Endodermal cell (in vitro differentiated cells): ENCODE results near the gene TRPM6. TPM values are rescaled to one million over a fixed set of nuclear protein-coding genes. Genes with fewer than 3 reads are reported as not detected.

Source experiments
- DNase-seq: peaks from one replicate; pipeline ENCODE4 v3.0.0-alpha.2; 2017
- H3K27ac ChIP-seq: 2 replicates; pipeline ENCODE4 v1.5.1; 2013; ENCODE audit warnings: mild to moderate bottlenecking, low read depth, low read length, moderate library complexity
- H3K27me3 ChIP-seq: 2 replicates; pipeline ENCODE4 v1.6.1; 2013; ENCODE audit warnings: mild to moderate bottlenecking, low read length, moderate library complexity; ENCODE audit not compliant: insufficient read depth, control insufficient read depth, poor library complexity, severe bottlenecking
- H3K36me3 ChIP-seq: 2 replicates; pipeline ENCODE4 v1.7.0; 2013; ENCODE audit warnings: mild to moderate bottlenecking, low read length, moderate library complexity; ENCODE audit not compliant: control insufficient read depth, insufficient read depth
- H3K4me1 ChIP-seq: one replicate; pipeline ENCODE4 v1.7.0; 2013; ENCODE audit warnings: low read length; ENCODE audit not compliant: control insufficient read depth, insufficient read depth
- H3K4me3 ChIP-seq: 2 replicates; pipeline ENCODE4 v1.5.1; 2013; ENCODE audit warnings: mild to moderate bottlenecking, low read length, moderate library complexity
- H3K9ac ChIP-seq: 2 replicates; pipeline ENCODE4 v1.6.1; 2013; ENCODE audit warnings: mild to moderate bottlenecking, low read length, moderate library complexity; ENCODE audit not compliant: poor library complexity, severe bottlenecking; ENCODE audit errors: extremely low read depth
- H3K9me3 ChIP-seq: 2 replicates; pipeline ENCODE4 v1.6.1; 2013; ENCODE audit warnings: mild to moderate bottlenecking, low read length, moderate library complexity; ENCODE audit not compliant: control insufficient read depth
- H3K27ac Mint-ChIP-seq: 2 replicates; pipeline ENCODE4 v1.8.0; 2020; ENCODE audit warnings: mixed read lengths
- H3K27me3 Mint-ChIP-seq: 2 replicates; pipeline ENCODE4 v1.8.0; 2021; ENCODE audit warnings: mild to moderate bottlenecking, mixed read lengths; ENCODE audit not compliant: insufficient read depth
- H3K36me3 Mint-ChIP-seq: 2 replicates; pipeline ENCODE4 v1.8.0; 2020; ENCODE audit warnings: low read depth, mixed read lengths
- H3K4me1 Mint-ChIP-seq: 2 replicates; pipeline ENCODE4 v1.8.0; 2020; ENCODE audit warnings: mixed read lengths
- H3K4me3 Mint-ChIP-seq: 2 replicates; pipeline ENCODE4 v1.8.0; 2020; ENCODE audit warnings: mild to moderate bottlenecking, moderate library complexity, mixed read lengths
- H3K9me3 Mint-ChIP-seq: 2 replicates; pipeline ENCODE4 v1.8.0; 2020; ENCODE audit warnings: mild to moderate bottlenecking, mixed read lengths
- WGBS, 2 experiments: methylation state at CpG; one replicate each; pipeline versions ENCODE4 v1.1.5 to v1.1.7; 2013; ENCODE audit warnings: missing lambda C conversion rate in 2 of 2, mixed read lengths in 1 of 2; ENCODE audit not compliant: insufficient coverage in 1 of 2, insufficient read length in 1 of 2; 5-methylcytosine and 5-hydroxymethylcytosine counted together
- total RNA-seq, 2 donors: library from RNA; stranded (reverse); fragmentation: NEBNext Ultra II Directional in 1 of 2; extraction: Animal tissue kit (Norgen Biotek cat#: 25700) in 1 of 2; gene quantifications; 2 replicates in 1 of 2; 3 replicates in 1 of 2; pipeline ENCODE4 v1.2.1, GENCODE V29; 2021
- TF ChIP-seq, protein P1 (sequence below): fragments of 200-600 bp; sonication (generic); conservative IDR thresholded peaks from 2 replicates; pipeline ENCODE4 v1.5.0; 2021; ENCODE audit warnings: antibody characterized with exemption, mild to moderate bottlenecking

TRPM6 gene
- total RNA-seq, 2 donors from 2014 or later, result 1.2 to 1.7 TPM

DNA sequence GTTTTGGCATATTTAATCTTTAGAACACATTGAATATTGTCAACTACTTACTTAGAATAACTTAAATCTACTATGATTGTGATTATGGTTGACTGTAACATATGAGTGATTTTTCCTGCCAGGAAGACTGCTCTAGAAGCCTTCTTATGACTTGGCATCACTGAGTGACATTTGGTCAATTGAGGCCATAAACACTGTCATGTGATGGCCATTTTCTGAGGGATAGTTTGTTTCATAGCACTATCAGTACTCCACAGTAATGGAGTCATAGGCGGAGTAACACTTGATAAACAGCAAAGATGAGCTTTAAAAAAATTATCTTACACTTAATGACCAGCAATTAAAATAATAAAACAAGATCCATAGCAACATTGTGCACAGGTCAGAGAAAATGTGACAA is 34.0 kb upstream of the TRPM6 start:
- WGBS, 2 experiments, result 100% methylated on average over 1 of the region's 1 CpG; no CpG with 5 or more reads in 1 of the 2 experiments
- no peak overlapping the region for H3K4me3 ChIP-seq
- Mint-ChIP-seq H3K36me3 (no peaks in the 10 kb centered on the region), H3K9me3 (no peaks in the 10 kb centered on the region), H3K27me3 (no peaks in the 10 kb centered on the region), H3K4me1 (no peaks in the 10 kb centered on the region), H3K4me3 (no peak overlapping the region), H3K27ac (no peak overlapping the region)
- no peak overlapping the region for H3K27ac ChIP-seq
- H3K9me3 ChIP-seq, result no peaks in the 10 kb centered on the region
- no peak for DNase-seq
- H3K27me3 ChIP-seq, result no peaks in the 10 kb centered on the region
- no peaks in the 10 kb centered on the region for H3K36me3 ChIP-seq
- H3K4me1 ChIP-seq, result no peaks in the 10 kb centered on the region
- no peak overlapping the region for H3K9ac ChIP-seq
- TF ChIP-seq, protein P1, sequence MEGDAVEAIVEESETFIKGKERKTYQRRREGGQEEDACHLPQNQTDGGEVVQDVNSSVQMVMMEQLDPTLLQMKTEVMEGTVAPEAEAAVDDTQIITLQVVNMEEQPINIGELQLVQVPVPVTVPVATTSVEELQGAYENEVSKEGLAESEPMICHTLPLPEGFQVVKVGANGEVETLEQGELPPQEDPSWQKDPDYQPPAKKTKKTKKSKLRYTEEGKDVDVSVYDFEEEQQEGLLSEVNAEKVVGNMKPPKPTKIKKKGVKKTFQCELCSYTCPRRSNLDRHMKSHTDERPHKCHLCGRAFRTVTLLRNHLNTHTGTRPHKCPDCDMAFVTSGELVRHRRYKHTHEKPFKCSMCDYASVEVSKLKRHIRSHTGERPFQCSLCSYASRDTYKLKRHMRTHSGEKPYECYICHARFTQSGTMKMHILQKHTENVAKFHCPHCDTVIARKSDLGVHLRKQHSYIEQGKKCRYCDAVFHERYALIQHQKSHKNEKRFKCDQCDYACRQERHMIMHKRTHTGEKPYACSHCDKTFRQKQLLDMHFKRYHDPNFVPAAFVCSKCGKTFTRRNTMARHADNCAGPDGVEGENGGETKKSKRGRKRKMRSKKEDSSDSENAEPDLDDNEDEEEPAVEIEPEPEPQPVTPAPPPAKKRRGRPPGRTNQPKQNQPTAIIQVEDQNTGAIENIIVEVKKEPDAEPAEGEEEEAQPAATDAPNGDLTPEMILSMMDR, result no peak

DNA sequence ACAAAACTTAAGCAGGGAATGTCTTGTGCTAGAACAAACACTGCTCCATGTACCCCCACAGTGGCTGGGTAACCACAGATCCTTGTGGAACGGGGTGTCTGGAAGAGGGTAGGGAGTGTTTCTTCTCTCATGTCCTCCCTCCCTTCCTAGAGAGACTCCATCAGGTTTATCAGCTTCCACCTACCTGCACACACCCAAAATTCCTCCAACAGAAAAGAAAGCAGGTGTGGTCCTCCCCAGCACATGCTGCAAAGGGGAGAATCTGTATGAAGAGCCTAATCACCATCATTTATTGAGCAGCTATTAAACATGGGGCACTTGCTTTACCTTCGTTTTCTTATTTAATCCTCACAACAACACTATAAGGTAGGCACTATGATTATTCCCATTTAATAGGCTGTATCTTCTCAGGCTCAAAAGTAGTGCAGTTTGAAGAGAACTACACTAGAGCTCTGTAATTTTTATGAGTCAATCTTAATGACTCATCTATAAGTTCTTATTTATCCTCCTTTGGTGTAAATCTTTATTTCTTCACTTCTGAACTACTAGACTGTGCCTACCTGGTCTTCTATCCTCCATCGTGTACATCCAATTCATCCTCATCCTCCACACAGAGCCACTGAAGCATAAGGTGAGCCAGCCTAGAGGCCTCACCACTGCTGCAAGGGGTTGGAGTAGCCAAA is 33.4 kb upstream of the TRPM6 start:
- Mint-ChIP-seq H3K27ac (no peak overlapping the region), H3K36me3 (no peaks in the 10 kb centered on the region), H3K4me1 (no peaks in the 10 kb centered on the region), H3K4me3 (no peak overlapping the region), H3K27me3 (no peaks in the 10 kb centered on the region), H3K9me3 (no peaks in the 10 kb centered on the region)
- Histone ChIP-seq H3K9me3 (no peaks in the 10 kb centered on the region), H3K27me3 (no peaks in the 10 kb centered on the region), H3K27ac (no peak overlapping the region), H3K9ac (no peak overlapping the region), H3K4me1 (no peaks in the 10 kb centered on the region), H3K4me3 (no peak overlapping the region), H3K36me3 (no peaks in the 10 kb centered on the region)
- 88 to 93% methylated on average over 1 to 3 of the region's 3 CpGs for WGBS, 2 experiments
- TF ChIP-seq, protein P1, result no peak
- no peak for DNase-seq

DNA sequence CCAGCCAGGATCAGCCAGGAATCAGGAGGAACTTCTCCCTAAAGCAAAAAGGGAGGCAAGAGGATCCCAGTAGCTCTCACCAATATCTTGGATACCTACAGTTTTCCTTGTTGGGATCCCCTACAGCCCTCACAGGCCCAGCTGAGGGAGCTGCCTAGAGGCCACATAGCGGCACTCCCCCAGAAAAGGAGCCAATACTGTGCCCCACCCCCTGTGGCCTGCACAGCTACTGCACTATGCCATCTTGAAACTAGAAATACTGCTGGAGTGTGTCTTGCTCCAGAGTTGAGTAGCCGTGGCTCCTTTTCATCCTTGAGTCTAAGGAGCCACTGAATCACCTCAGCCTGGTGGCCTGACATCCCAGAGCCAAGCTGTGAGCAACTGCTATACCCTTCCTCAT is 22.3 kb upstream of the TRPM6 start:
- no peak overlapping the region for H3K4me3 Mint-ChIP-seq
- no peaks in the 10 kb centered on the region for H3K27me3 Mint-ChIP-seq
- H3K4me1 Mint-ChIP-seq, result no peaks in the 10 kb centered on the region
- no peaks in the 10 kb centered on the region for H3K9me3 Mint-ChIP-seq
- no peaks in the 10 kb centered on the region for H3K36me3 Mint-ChIP-seq
- H3K9ac ChIP-seq, result no peak overlapping the region
- TF ChIP-seq, protein P1, result no peak
- 99 to 100% methylated on average over 1 to 2 of the region's 2 CpGs for WGBS, 2 experiments
- no peak for DNase-seq
- no peaks in the 10 kb centered on the region for H3K4me1 ChIP-seq
- H3K27ac Mint-ChIP-seq, result no peak overlapping the region
- H3K27ac ChIP-seq, result no peak overlapping the region
- no peaks in the 10 kb centered on the region for H3K36me3 ChIP-seq
- no peaks in the 10 kb centered on the region for H3K27me3 ChIP-seq
- peaks cover 6% of the 10 kb centered on the region for H3K9me3 ChIP-seq
- no peak overlapping the region for H3K4me3 ChIP-seq
